Stimulated activated CD4-positive, alpha-beta T cell treated with anti-CD3 and anti-CD28 coated beads, Interleukin-2, amount 100 ng/mL, for 4 hours (primary cell): ENCODE data around the gene ETV6.
"Not testable (repeated sequence)": the region's sequence is repeated elsewhere in the genome, so short reads cannot be mapped to it uniquely, and the experiment has no call there.

Experiments used
- DNase-seq: peaks from one replicate; pipeline ENCODE4 v3.0.0-alpha.2; 2020; ENCODE audit warnings: low read depth

Gene ETV6

GRCh38 chr12:11669348-11669747 is 19.9 kb downstream of the ETV6 start:
- DNase-seq, result no peak

- no peak for DNase-seq
These were observed 23.1 kb downstream of the ETV6 start for GRCh38 chr12:11672256-11673191.

- DNase-seq, result no peak
These were observed 24.4 kb downstream of the ETV6 start for GRCh38 chr12:11673666-11674461.

- no peak for DNase-seq
These were observed 25.5 kb downstream of the ETV6 start for GRCh38 chr12:11674894-11675390.

- DNase-seq, result no peak
These were observed 26.6 kb downstream of the ETV6 start for GRCh38 chr12:11676052-11676451.

GRCh38 chr12:11677093-11677492 is 27.6 kb downstream of the ETV6 start:
- no peak for DNase-seq

GRCh38 chr12:11677752-11678151 is 28.3 kb downstream of the ETV6 start:
- DNase-seq, result no peak

- DNase-seq, result no peak
These were observed 29.3 kb downstream of the ETV6 start for GRCh38 chr12:11678781-11679180.

GRCh38 chr12:11681207-11681606 is 31.7 kb downstream of the ETV6 start:
- no peak for DNase-seq

GRCh38 chr12:11681695-11682094 is 32.2 kb downstream of the ETV6 start:
- not testable (repeated sequence) for DNase-seq

GRCh38 chr12:11684393-11684792 is 34.9 kb downstream of the ETV6 start:
- no peak for DNase-seq

GRCh38 chr12:11684811-11685210 is 35.3 kb downstream of the ETV6 start:
- DNase-seq, result no peak

GRCh38 chr12:11685316-11685715 is 35.8 kb downstream of the ETV6 start:
- DNase-seq, result no peak

GRCh38 chr12:11685716-11686115 is 36.2 kb downstream of the ETV6 start:
- no peak for DNase-seq

- no peak for DNase-seq
These were observed 36.6 kb downstream of the ETV6 start for GRCh38 chr12:11686120-11686519.

GRCh38 chr12:11687528-11687927 is 38.1 kb downstream of the ETV6 start:
- no peak for DNase-seq

- DNase-seq, result no peak
These were observed 38.9 kb downstream of the ETV6 start for GRCh38 chr12:11688379-11688778.

- DNase-seq, result no peak
These were observed 39.4 kb downstream of the ETV6 start for GRCh38 chr12:11688831-11689230.

- no peak for DNase-seq
These were observed 40.2 kb downstream of the ETV6 start for GRCh38 chr12:11689591-11690186.

GRCh38 chr12:11693067-11693466 is 43.6 kb downstream of the ETV6 start:
- no peak for DNase-seq

- DNase-seq, result no peak
These were observed 44.1 kb downstream of the ETV6 start for GRCh38 chr12:11693601-11694000.

GRCh38 chr12:11694528-11694927 is 45.1 kb downstream of the ETV6 start:
- DNase-seq, result no peak
